ENCODE measurements around the gene PDE11A. TPM values are rescaled to one million over a fixed set of nuclear protein-coding genes. Genes with fewer than 3 reads are reported as not detected.

Gene PDE11A
- total RNA-seq, 1 experiment from 2014 or later: 0.13 TPM

DNA sequence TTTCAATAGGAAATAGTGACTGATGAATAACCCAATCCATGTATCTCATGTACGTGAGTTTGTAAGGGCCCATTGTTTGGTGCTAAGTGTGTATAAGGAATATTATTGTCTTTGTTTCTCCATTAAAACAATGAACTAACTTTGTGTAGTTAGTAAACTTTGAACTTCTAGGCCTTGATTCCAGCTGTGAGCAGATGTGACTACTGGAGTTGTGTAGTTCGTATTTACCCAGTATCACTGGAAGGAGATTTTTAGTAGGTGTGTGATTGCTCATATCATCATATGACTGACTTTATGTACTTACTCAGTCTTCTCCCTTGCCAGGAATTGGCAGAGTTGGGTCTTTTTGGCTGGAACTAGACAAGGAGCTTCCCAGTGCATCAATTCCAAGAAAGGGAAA, 452.6 kb downstream of the PDE11A start:
- Histone ChIP-seq H2BK12ac (ENCODE audit: insufficient read length, low read depth, low read length) (no peak overlapping the region), H4K5ac (ENCODE audit: insufficient read length, low read depth, low read length) (no peak overlapping the region), H2AFZ (ENCODE audit: low read length) (no peak overlapping the region), H3K27ac (ENCODE audit: insufficient read length, low read depth, low read length) (no peak overlapping the region), H2AK5ac (ENCODE audit: insufficient read length, low read length) (no peak overlapping the region), H4K8ac (replicated peaks; ENCODE audit: insufficient read length, low read depth, low read length) (no peak overlapping the region), H3K56ac (ENCODE audit: insufficient read length, low read depth, low read length) (no peak overlapping the region), H3K4me2 (ENCODE audit: insufficient read depth, insufficient read length, low read length) (no peak overlapping the region), H3K79me1 (ENCODE audit: insufficient read depth, low read depth, low read length, poor library complexity, severe bottlenecking) (no peaks in the 10 kb centered on the region), H3K14ac (ENCODE audit: insufficient read depth, low read length) (no peak overlapping the region), H3K23me2 (ENCODE audit: insufficient read length, low read depth, low read length, poor library complexity, severe bottlenecking) (peaks cover 9% of the 10 kb centered on the region), H3K18ac (ENCODE audit: insufficient read length, low read depth, low read length) (no peak overlapping the region), H3K9me3 (ENCODE audit: control insufficient read depth, low read depth, low read length) (no peaks in the 10 kb centered on the region), H3K79me2 (ENCODE audit: insufficient read depth, low read length) (no peaks in the 10 kb centered on the region), H4K91ac (ENCODE audit: insufficient read length, low read depth, low read length) (no peak overlapping the region), H2BK15ac (ENCODE audit: low read depth, low read length) (no peak overlapping the region), H3K9ac (ENCODE audit: extremely low read depth, insufficient read length, low read length) (no peak overlapping the region), H4K20me1 (ENCODE audit: control insufficient read depth, insufficient read depth, insufficient read length) (no peaks in the 10 kb centered on the region), H2BK120ac (ENCODE audit: low read depth, low read length, poor library complexity, severe bottlenecking) (no peak overlapping the region), H3T11ph (ENCODE audit: low read length) (no peak overlapping the region), H3K23ac (ENCODE audit: insufficient read length, low read depth, low read length) (no peak overlapping the region), H3K27me3 (ENCODE audit: insufficient read depth, low read length) (no peaks in the 10 kb centered on the region), H3K4ac (ENCODE audit: low read depth, low read length) (no peak overlapping the region), H2BK20ac (ENCODE audit: low read depth, low read length, poor library complexity, severe bottlenecking) (no peak overlapping the region), H2BK5ac (ENCODE audit: insufficient read length, low read length) (no peak overlapping the region), H3K4me1 (ENCODE audit: insufficient read depth, low read length) (no peaks in the 10 kb centered on the region)
- Mint-ChIP-seq H3K9me3 (no peaks in the 10 kb centered on the region), H3K4me1 (peaks cover 4 to 13% of the 10 kb centered on the region in 2 experiments), H3K4me3 (no peak overlapping the region), H3K27ac (no peak overlapping the region), H3K27me3 (ENCODE audit: low read depth) (peaks cover 9% of the 10 kb centered on the region; the same call in 1 of the 2 replicates), H3K36me3 (ENCODE audit: insufficient read depth in 1 of 3, low read depth in 3 of 3) (no peaks in the 10 kb centered on the region)
- no peak for DNase-seq
- WGBS (ENCODE audit: extremely low coverage, insufficient read length, low lambda C conversion rate): no CpG with 5 or more reads among the region's 2 CpGs
- TF ChIP-seq CTCF (conservative IDR thresholded peaks at IDR 0.05): no peak
